ENCODE data around the gene DICER1. TPM values are rescaled to one million over a fixed set of nuclear protein-coding genes. Genes with fewer than 3 reads are reported as not detected.

DICER1 gene
- total RNA-seq, 1 donor from 2014 or later, result 134 TPM

DNA sequence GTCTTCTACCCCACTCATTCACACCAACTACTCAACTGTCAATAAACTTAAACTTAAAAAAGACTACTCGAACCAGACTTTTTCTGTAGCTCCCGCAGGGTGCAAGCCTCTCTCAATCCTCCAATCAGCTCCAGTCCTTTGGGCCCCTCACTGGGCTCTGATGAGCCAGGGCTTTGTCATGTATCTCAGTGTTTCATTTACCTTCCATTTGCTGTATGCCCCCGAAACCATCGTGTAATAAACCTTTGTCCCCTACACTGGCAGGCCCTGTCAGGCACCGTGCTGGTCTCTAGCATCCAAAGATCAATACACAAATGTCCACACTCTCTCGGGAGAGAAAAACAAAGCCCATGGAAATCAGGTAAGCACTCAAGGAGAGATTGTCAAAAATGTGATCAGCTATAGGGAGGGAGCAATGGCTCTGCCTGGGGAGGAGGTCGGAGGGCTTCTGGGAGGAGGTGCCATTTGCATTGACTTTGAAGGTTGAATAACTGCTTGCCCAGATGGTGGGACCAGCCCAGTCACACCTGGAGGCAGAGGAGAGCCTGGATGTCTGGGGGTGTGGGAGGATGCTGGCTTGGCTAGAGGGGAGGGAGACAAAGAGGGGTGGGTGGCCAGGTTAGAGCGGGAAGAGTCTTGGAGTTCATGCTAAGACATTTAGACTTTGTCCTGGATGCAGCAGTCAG is 42.1 kb upstream of the DICER1 start:
- H3K27me3 ChIP-seq, result no peaks in the 10 kb centered on the region
- peaks cover 0 to 12% of the 10 kb centered on the region in 2 donors for H3K36me3 ChIP-seq
- no peaks in the 10 kb centered on the region for H3K9me3 ChIP-seq
- intact Hi-C loops (cut with DNase I), result no loop called here
- no peaks in the 10 kb centered on the region for H3K4me1 ChIP-seq
- no peak for DNase-seq (ENCODE audit: low spot score in 2 of 2)
- H3K4me3 ChIP-seq, result no peak overlapping the region
- no peak overlapping the region for H3K27ac ChIP-seq
- TF ChIP-seq, protein P1, sequence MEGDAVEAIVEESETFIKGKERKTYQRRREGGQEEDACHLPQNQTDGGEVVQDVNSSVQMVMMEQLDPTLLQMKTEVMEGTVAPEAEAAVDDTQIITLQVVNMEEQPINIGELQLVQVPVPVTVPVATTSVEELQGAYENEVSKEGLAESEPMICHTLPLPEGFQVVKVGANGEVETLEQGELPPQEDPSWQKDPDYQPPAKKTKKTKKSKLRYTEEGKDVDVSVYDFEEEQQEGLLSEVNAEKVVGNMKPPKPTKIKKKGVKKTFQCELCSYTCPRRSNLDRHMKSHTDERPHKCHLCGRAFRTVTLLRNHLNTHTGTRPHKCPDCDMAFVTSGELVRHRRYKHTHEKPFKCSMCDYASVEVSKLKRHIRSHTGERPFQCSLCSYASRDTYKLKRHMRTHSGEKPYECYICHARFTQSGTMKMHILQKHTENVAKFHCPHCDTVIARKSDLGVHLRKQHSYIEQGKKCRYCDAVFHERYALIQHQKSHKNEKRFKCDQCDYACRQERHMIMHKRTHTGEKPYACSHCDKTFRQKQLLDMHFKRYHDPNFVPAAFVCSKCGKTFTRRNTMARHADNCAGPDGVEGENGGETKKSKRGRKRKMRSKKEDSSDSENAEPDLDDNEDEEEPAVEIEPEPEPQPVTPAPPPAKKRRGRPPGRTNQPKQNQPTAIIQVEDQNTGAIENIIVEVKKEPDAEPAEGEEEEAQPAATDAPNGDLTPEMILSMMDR (IDR thresholded peaks at IDR 0.05), result no peak

DNA sequence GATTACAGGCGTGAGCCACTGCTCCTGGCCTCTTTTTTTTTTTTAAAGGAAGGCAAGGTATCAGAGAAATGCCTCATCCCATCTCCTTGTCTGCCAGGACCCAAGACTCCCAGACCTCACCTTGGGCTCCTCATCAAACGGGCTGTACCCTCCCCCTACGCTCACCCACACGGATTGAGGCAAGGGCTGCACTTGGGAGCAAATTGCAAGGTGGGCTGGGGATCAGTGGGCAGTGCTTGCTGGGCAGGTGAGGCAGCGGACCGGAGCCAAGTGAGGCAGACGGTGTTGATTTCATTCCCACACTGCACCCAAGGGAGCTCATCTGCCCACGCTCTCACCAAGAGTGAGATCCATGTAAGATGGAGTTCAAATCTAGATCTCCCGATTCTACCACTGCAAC is 41.0 kb upstream of the DICER1 start:
- Histone ChIP-seq H3K36me3 (peaks cover 0 to 3% of the 10 kb centered on the region in 2 donors), H3K27ac (no peak overlapping the region), H3K4me1 (no peaks in the 10 kb centered on the region), H3K27me3 (no peaks in the 10 kb centered on the region), H3K9me3 (no peaks in the 10 kb centered on the region), H3K4me3 (no peak overlapping the region)
- no peak for DNase-seq (ENCODE audit: low spot score in 2 of 2)
- intact Hi-C loops (cut with DNase I), result no loop called here
- TF ChIP-seq, protein P1 (IDR thresholded peaks at IDR 0.05), result no peak

DNA sequence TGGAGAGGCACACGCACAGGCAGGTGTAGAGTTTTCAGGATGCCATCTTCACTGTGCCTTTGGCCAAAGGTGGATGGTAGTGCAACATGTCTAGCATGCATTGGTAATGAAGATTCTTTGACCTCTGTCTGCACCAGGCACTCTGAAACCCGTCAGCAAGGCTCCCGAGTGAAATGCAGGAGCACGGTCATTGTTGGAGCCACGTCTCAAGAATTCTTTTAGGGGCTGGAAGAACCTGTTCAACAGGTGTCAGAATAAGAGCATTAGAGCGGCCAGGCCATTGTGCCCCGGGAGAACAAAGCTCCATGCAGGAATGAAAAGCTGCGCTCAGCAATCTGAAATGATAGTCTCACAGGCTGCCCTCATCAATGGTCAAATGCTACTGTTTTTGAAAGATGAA is 40.2 kb upstream of the DICER1 start:
- Histone ChIP-seq H3K4me1 (no peaks in the 10 kb centered on the region), H3K36me3 (no peaks in the 10 kb centered on the region), H3K4me3 (no peak overlapping the region), H3K27ac (no peak overlapping the region), H3K27me3 (no peaks in the 10 kb centered on the region), H3K9me3 (no peaks in the 10 kb centered on the region)
- intact Hi-C loops (cut with DNase I), result no loop called here
- TF ChIP-seq, protein P1 (IDR thresholded peaks at IDR 0.05), result no peak
- DNase-seq (ENCODE audit: low spot score in 2 of 2), result no peak

DNA sequence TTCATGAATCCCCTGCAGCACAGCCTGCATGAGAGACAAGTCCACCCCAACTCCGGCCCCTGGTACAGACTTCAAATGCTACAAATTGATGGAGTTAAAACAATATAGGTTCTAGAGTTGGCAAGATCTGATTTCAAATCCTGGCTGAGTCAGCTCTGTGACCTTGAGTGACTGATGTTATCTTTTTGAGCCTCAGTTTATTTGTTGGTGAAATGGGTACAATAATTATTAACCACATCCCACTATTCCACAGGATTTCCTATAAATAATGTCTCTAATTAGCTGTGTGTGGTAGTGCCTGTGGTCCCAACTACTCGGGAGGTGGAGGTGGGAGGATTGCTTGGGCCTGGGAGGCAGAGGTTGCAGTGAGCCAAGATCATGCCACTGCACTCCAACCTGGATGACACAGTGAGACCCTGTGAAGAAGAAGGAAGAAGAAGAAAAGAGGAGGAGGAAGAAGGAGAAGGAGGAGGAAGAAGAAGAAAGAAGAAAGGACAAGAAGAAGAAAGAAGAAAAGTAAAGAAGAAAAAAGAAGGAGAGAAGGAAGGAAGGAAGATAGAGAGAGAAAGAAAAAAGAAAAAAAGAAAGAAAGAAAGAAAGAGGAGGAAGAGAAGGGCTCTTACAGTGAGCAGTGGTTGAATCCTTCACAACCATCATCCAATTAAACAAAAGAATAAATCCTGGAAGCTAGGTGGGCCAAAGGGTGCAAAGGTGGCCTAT is 39.7 kb upstream of the DICER1 start:
- TF ChIP-seq, protein P1 (IDR thresholded peaks at IDR 0.05), result no peak
- no peaks in the 10 kb centered on the region for H3K4me1 ChIP-seq
- no peaks in the 10 kb centered on the region for H3K27me3 ChIP-seq
- H3K9me3 ChIP-seq, result no peaks in the 10 kb centered on the region
- DNase-seq (ENCODE audit: low spot score in 2 of 2), result no peak
- no peak overlapping the region for H3K27ac ChIP-seq
- H3K36me3 ChIP-seq, result no peaks in the 10 kb centered on the region
- intact Hi-C loops (cut with DNase I), result no loop called here
- H3K4me3 ChIP-seq, result no peak overlapping the region

DNA sequence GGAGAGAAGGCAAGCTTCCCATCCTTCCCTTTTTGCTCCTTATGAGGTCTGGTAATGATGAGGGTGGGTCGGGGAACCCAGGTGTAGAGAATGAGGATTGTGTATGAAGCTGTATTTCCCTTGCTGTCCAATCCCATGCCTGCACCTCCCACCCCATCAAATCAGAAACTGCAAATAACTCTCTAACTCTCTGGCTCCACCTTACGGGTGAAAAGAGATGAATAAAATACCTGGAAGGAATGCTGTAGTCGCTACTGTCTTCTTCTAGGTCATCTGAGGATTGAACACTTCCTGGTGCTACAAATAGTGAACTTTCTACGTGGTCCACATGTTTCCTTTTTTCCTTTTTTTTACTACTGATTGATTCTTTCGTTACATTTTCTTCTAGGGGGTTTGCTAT is 38.9 kb upstream of the DICER1 start:
- Histone ChIP-seq H3K36me3 (no peaks in the 10 kb centered on the region), H3K9me3 (no peaks in the 10 kb centered on the region), H3K4me3 (no peak overlapping the region), H3K27me3 (no peaks in the 10 kb centered on the region), H3K4me1 (no peaks in the 10 kb centered on the region), H3K27ac (no peak overlapping the region)
- no peak for DNase-seq (ENCODE audit: low spot score in 2 of 2)
- intact Hi-C loops (cut with DNase I), result no loop called here
- TF ChIP-seq, protein P1 (IDR thresholded peaks at IDR 0.05), result no peak

All from ascending aorta (tissue), 2 donors.